ENCODE measurements around the gene GPATCH8. TPM values are rescaled to one million over a fixed set of nuclear protein-coding genes. Genes with fewer than 3 reads are reported as not detected.
"Not testable (repeated sequence)": the region's sequence is repeated elsewhere in the genome, so short reads cannot be mapped to it uniquely, and the experiment has no call there.

GPATCH8 gene
- total and polyA plus RNA-seq, 7 experiments from 2014 or later, result 40.2 to 88.5 (median 67.6) TPM

GRCh38 chr17:44527102-44527501 is 23.9 kb upstream of the GPATCH8 start:
- Histone ChIP-seq H3K9me3 (ENCODE audit: control insufficient read depth in 2 of 3, low read length in 3 of 3) (no peaks in the 10 kb centered on the region), H3K4me1 (ENCODE audit: control insufficient read depth in 2 of 2, insufficient read depth in 2 of 2, low read length in 2 of 2) (no peaks in the 10 kb centered on the region), H3K27me3 (ENCODE audit: control insufficient read depth in 2 of 2, insufficient read depth in 2 of 2, low read length in 2 of 2) (no peaks in the 10 kb centered on the region), H3K36me3 (ENCODE audit: control insufficient read depth in 2 of 3, insufficient read depth in 3 of 3, low read length in 3 of 3) (no peaks in the 10 kb centered on the region), H3K4me3 (ENCODE audit: low read length) (no peak overlapping the region), H3K27ac (ENCODE audit: low read depth, low read length) (no peak overlapping the region)
- Mint-ChIP-seq H3K4me1 (no peaks in the 10 kb centered on the region), H3K36me3 (peaks cover 0 to 3% (median 0%) of the 10 kb centered on the region in 5 donors), H3K4me3 (no peak overlapping the region), H3K9me3 (peaks cover 0 to 6% (median 0%) of the 10 kb centered on the region in 11 donors), H3K27ac (no peak overlapping the region), H3K27me3 (peaks cover 0 to 22% (median 10%) of the 10 kb centered on the region in 5 donors)
- ChIA-PET CTCF (interaction anchor here (0.6 kb wide), 1 partner anchor 72 kb away, joined by 3 read pairs; no protein-coding TSS in a partner anchor), POLR2A (no interaction called here)
- no peak for DNase-seq
- ATAC-seq, result no peak
- intact Hi-C loops (cut with micrococcal nuclease), result no loop called here

GRCh38 chr17:44523672-44523972 is 20.4 kb upstream of the GPATCH8 start:
- H3K27ac ChIP-seq (ENCODE audit: low read depth, low read length), result no peak overlapping the region
- no peaks in the 10 kb centered on the region for H3K27me3 ChIP-seq (ENCODE audit: control insufficient read depth in 2 of 2, insufficient read depth in 2 of 2, low read length in 2 of 2)
- H3K36me3 ChIP-seq (ENCODE audit: control insufficient read depth in 2 of 3, insufficient read depth in 3 of 3, low read length in 3 of 3), result no peaks in the 10 kb centered on the region
- Mint-ChIP-seq H3K27ac (no peak overlapping the region), H3K27me3 (peaks cover 0 to 20% (median 10%) of the 10 kb centered on the region in 5 donors), H3K4me3 (no peak overlapping the region), H3K9me3 (peaks cover 0 to 6% (median 0%) of the 10 kb centered on the region in 11 donors), H3K36me3 (peaks cover 0 to 3% (median 0%) of the 10 kb centered on the region in 5 donors), H3K4me1 (peaks cover 0 to 2% (median 0%) of the 10 kb centered on the region in 7 donors)
- ChIA-PET CTCF (interaction anchor here (0.6 to 0.7 kb wide), 2 partner anchors 11 to 761 kb away, joined by 3 to 6 read pairs; no protein-coding TSS in a partner anchor), POLR2A (no interaction called here)
- no peak overlapping the region for H3K4me3 ChIP-seq (ENCODE audit: low read length)
- intact Hi-C loops (cut with micrococcal nuclease), result no loop called here
- no peaks in the 10 kb centered on the region for H3K9me3 ChIP-seq (ENCODE audit: control insufficient read depth in 2 of 3, low read length in 3 of 3)
- H3K4me1 ChIP-seq (ENCODE audit: control insufficient read depth in 2 of 2, insufficient read depth in 2 of 2, low read length in 2 of 2), result no peaks in the 10 kb centered on the region
- DNase-seq (no peak), ATAC-seq (no peak)

DNA sequence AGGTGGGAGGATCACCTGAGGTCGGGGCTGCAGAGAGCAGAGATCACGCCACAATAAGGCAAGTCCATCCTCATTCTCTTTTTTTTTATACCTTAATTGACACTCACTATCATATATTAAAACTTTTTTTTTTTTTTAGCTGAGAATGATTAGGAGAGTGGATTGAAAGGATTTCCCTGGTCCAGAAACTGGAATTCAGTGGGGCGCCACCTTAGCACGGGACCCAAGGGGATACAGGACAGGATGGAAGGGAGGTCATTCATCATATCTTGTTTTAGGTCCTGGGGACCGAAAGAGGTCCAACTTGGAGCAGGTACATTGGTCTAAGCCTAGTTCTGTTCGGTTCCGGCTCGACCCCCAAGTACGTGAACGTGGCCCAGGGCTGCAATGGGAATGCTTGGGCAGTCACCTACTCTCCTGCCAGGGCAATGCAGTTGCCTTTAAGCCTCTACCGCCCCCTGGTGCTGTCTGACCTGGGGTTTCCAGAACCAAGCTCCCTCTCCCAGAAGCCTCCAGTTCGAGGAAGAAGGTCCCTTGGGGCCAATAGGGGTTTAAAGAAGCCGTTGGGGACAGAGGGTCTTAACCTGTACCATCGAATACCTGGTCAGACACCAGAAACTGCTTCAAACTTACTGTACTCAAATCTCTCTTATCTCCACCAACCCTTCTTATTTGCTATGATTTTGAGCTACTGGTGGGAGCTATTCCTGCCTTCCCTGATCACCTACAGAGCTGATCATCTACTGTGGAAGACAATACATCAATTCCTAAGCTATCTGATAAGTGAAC is 19.9 kb upstream of the GPATCH8 start:
- Histone ChIP-seq H3K36me3 (ENCODE audit: control insufficient read depth in 2 of 3, insufficient read depth in 3 of 3, low read length in 3 of 3) (no peaks in the 10 kb centered on the region), H3K27ac (ENCODE audit: low read depth, low read length) (no peak overlapping the region), H3K4me3 (ENCODE audit: low read length) (no peak overlapping the region), H3K9me3 (ENCODE audit: control insufficient read depth in 2 of 3, low read length in 3 of 3) (no peaks in the 10 kb centered on the region), H3K27me3 (ENCODE audit: control insufficient read depth in 2 of 2, insufficient read depth in 2 of 2, low read length in 2 of 2) (no peaks in the 10 kb centered on the region), H3K4me1 (ENCODE audit: control insufficient read depth in 2 of 2, insufficient read depth in 2 of 2, low read length in 2 of 2) (no peaks in the 10 kb centered on the region)
- ChIA-PET CTCF (interaction anchor here (0.6 to 1.3 kb wide), 3 partner anchors 10 to 760 kb away, joined by 4 to 6 read pairs (median 5); no protein-coding TSS in a partner anchor), POLR2A (interaction anchor here (0.7 kb wide), 1 partner anchor 20 kb away, joined by 4 read pairs; the partner anchor contains the start of gene GPATCH8)
- ATAC-seq (peak; percentile 67), DNase-seq (peak in 6 of 9 donors; percentile 11 to 60 (median 18))
- intact Hi-C loops (cut with micrococcal nuclease), result no loop called here
- peaks cover 0 to 6% (median 0%) of the 10 kb centered on the region in 11 donors for H3K9me3 Mint-ChIP-seq
- no peak overlapping the region for H3K4me3 Mint-ChIP-seq
- peaks cover 0 to 3% (median 0%) of the 10 kb centered on the region in 5 donors for H3K36me3 Mint-ChIP-seq
- no peak overlapping the region for H3K27ac Mint-ChIP-seq
- H3K27me3 Mint-ChIP-seq, result peaks cover 0 to 20% (median 10%) of the 10 kb centered on the region in 5 donors
- peaks cover 0 to 2% (median 0%) of the 10 kb centered on the region in 7 donors for H3K4me1 Mint-ChIP-seq

DNA sequence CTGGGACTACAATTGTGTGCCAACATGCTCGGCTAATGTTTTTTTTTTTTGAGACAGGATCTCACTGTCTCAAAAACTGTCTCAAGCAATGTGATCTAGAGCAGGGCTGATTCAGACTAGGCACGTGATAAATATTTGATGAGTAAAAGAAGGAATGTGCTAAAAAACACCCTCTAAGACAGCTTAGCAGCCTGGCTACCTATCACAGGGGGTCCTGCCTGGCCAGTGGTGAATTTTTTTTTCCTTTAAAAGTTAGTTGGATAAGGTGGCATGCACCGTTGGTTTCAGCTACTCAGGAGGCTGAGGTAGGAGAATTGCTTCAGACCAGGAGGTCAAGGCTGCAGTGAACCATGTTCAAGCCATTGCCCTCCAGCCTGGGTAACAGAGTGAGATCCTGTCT is 14.8 kb upstream of the GPATCH8 start:
- ATAC-seq (no peak), DNase-seq (no peak)
- intact Hi-C loops (cut with micrococcal nuclease), result no loop called here
- H3K27ac Mint-ChIP-seq, result no peak overlapping the region
- H3K4me3 Mint-ChIP-seq, result no peak overlapping the region
- ChIA-PET CTCF (no interaction called here), POLR2A (no interaction called here)
- H3K4me1 Mint-ChIP-seq, result peaks cover 0 to 2% (median 0%) of the 10 kb centered on the region in 7 donors
- no peaks in the 10 kb centered on the region for H3K9me3 Mint-ChIP-seq
- no peaks in the 10 kb centered on the region for H3K4me1 ChIP-seq (ENCODE audit: control insufficient read depth in 2 of 2, insufficient read depth in 2 of 2, low read length in 2 of 2)
- H3K27me3 ChIP-seq (ENCODE audit: control insufficient read depth in 2 of 2, insufficient read depth in 2 of 2, low read length in 2 of 2), result no peaks in the 10 kb centered on the region
- H3K27ac ChIP-seq (ENCODE audit: low read depth, low read length), result no peak overlapping the region
- no peaks in the 10 kb centered on the region for H3K9me3 ChIP-seq (ENCODE audit: control insufficient read depth in 2 of 3, low read length in 3 of 3)
- H3K27me3 Mint-ChIP-seq, result peaks cover 4 to 15% (median 4%) of the 10 kb centered on the region in 5 donors
- H3K36me3 Mint-ChIP-seq, result no peaks in the 10 kb centered on the region
- no peak overlapping the region for H3K4me3 ChIP-seq (ENCODE audit: low read length)
- no peaks in the 10 kb centered on the region for H3K36me3 ChIP-seq (ENCODE audit: control insufficient read depth in 2 of 3, insufficient read depth in 3 of 3, low read length in 3 of 3)

- intact Hi-C loops (cut with micrococcal nuclease); H3K36me3 ChIP-seq (ENCODE audit: control insufficient read depth in 2 of 3, insufficient read depth in 3 of 3, low read length in 3 of 3); H3K4me3 Mint-ChIP-seq; ATAC-seq; H3K4me3 ChIP-seq (ENCODE audit: low read length); H3K27me3 ChIP-seq (ENCODE audit: control insufficient read depth in 2 of 2, insufficient read depth in 2 of 2, low read length in 2 of 2); H3K9me3 Mint-ChIP-seq; H3K27ac ChIP-seq (ENCODE audit: low read depth, low read length); H3K4me1 ChIP-seq (ENCODE audit: control insufficient read depth in 2 of 2, insufficient read depth in 2 of 2, low read length in 2 of 2); H3K4me1 Mint-ChIP-seq; POLR2A ChIA-PET; H3K9me3 ChIP-seq (ENCODE audit: control insufficient read depth in 2 of 3, low read length in 3 of 3); H3K27me3 Mint-ChIP-seq; H3K36me3 Mint-ChIP-seq; DNase-seq: not testable (repeated sequence)
- peak overlapping the region in 1 of 9 donors; percentile 3 for H3K27ac Mint-ChIP-seq
- CTCF ChIA-PET, result interaction anchor here (0.7 kb wide), 2 partner anchors 637 to 760 kb away, joined by 3 to 4 read pairs; no protein-coding TSS in a partner anchor
These were observed 8.3 kb upstream of the GPATCH8 start for GRCh38 chr17:44511241-44512134.

- H3K36me3 Mint-ChIP-seq, result peaks cover 0 to 12% (median 0%) of the 10 kb centered on the region in 5 donors
- peaks cover 0 to 12% (median 5%) of the 10 kb centered on the region in 5 donors for H3K27me3 Mint-ChIP-seq
- H3K27ac ChIP-seq (ENCODE audit: low read depth, low read length); H3K36me3 ChIP-seq (ENCODE audit: control insufficient read depth in 2 of 3, insufficient read depth in 3 of 3, low read length in 3 of 3); DNase-seq; H3K27ac Mint-ChIP-seq; H3K9me3 ChIP-seq (ENCODE audit: control insufficient read depth in 2 of 3, low read length in 3 of 3); ATAC-seq; CTCF ChIA-PET; H3K4me3 ChIP-seq (ENCODE audit: low read length); H3K27me3 ChIP-seq (ENCODE audit: control insufficient read depth in 2 of 2, insufficient read depth in 2 of 2, low read length in 2 of 2); H3K9me3 Mint-ChIP-seq: not testable (repeated sequence)
- peak overlapping the region in 1 of 10 donors; percentile 53 for H3K4me3 Mint-ChIP-seq
- peaks cover 9 to 12% of the 10 kb centered on the region in 2 donors for H3K4me1 ChIP-seq (ENCODE audit: control insufficient read depth in 2 of 2, insufficient read depth in 2 of 2, low read length in 2 of 2)
- H3K4me1 Mint-ChIP-seq, result peaks cover 5 to 18% (median 10%) of the 10 kb centered on the region in 7 donors
- POLR2A ChIA-PET, result interaction anchor here (0.6 kb wide), 1 partner anchor 12 kb away, joined by 3 read pairs; no protein-coding TSS in a partner anchor
- intact Hi-C loops (cut with micrococcal nuclease), result loop anchor here in 1 of 2 donors (10.0 kb wide), 1 partner anchor 492 kb away; the partner anchor contains the start of gene TMEM101
These were observed 3.9 kb upstream of the GPATCH8 start for GRCh38 chr17:44506939-44507604.
